Mesenchymal stem cell (in vitro differentiated cells and primary cell): ENCODE measurements around the gene ZBTB38.

Source experiments
- DNase-seq: peaks from one replicate; pipeline ENCODE4 v3.0.0-alpha.2; 2013
- H2AFZ ChIP-seq: one replicate; pipeline ENCODE4 v1.6.1; 2013; ENCODE audit warnings: low read depth, mild to moderate bottlenecking, control low read depth, inconsistent platforms, low read length, moderate library complexity
- H2AK5ac ChIP-seq: 2 replicates; pipeline ENCODE4 v1.6.1; 2013; ENCODE audit warnings: low read length, moderate library complexity, mild to moderate bottlenecking, inconsistent platforms; ENCODE audit not compliant: severe bottlenecking
- H2BK120ac ChIP-seq: one replicate; pipeline ENCODE4 v1.6.1; 2013; ENCODE audit warnings: low read depth, mild to moderate bottlenecking, inconsistent platforms, low read length, moderate library complexity
- H2BK12ac ChIP-seq, 2 experiments: one replicate each; pipeline ENCODE4 v1.6.1; 2013; ENCODE audit warnings: inconsistent platforms in 2 of 2, low read length in 2 of 2, mild to moderate bottlenecking in 2 of 2, moderate library complexity in 2 of 2, control low read depth in 1 of 2
- H2BK15ac ChIP-seq: one replicate; pipeline ENCODE4 v1.6.1; 2013; ENCODE audit warnings: mild to moderate bottlenecking, low read depth, inconsistent platforms; ENCODE audit not compliant: poor library complexity, severe bottlenecking
- H2BK5ac ChIP-seq: 2 replicates; pipeline ENCODE4 v1.6.1; 2013; ENCODE audit warnings: low read depth, mild to moderate bottlenecking, low read length, control low read depth, inconsistent platforms; ENCODE audit not compliant: poor library complexity, severe bottlenecking
- H3K14ac ChIP-seq, 2 experiments: one replicate each; pipeline ENCODE4 v1.6.1; 2013; ENCODE audit warnings: inconsistent platforms in 2 of 2, low read length in 2 of 2, control low read depth in 1 of 2, mild to moderate bottlenecking in 1 of 2, moderate library complexity in 1 of 2
- H3K18ac ChIP-seq, 2 experiments: one replicate each; pipeline ENCODE4 v1.6.1; 2013; ENCODE audit warnings: inconsistent platforms in 2 of 2, low read length in 2 of 2, control low read depth in 1 of 2, low read depth in 1 of 2, mild to moderate bottlenecking in 1 of 2
- H3K23ac ChIP-seq, 2 experiments: one replicate each; pipeline ENCODE4 v1.6.1; 2013; ENCODE audit warnings: inconsistent platforms in 2 of 2, low read length in 2 of 2, mild to moderate bottlenecking in 2 of 2, moderate library complexity in 2 of 2, control low read depth in 1 of 2
- H3K27ac ChIP-seq: 2 replicates; pipeline ENCODE4 v1.5.1; 2013; ENCODE audit warnings: mild to moderate bottlenecking, moderate library complexity, low read length, control low read depth, inconsistent platforms; ENCODE audit not compliant: poor library complexity, severe bottlenecking
- H3K27me3 ChIP-seq, 2 experiments: 2 replicates each; pipeline versions ENCODE4 v1.6.1 to v1.7.0; 2013; ENCODE audit warnings: low read length in 2 of 2, mild to moderate bottlenecking in 2 of 2, moderate library complexity in 2 of 2, control low read depth in 1 of 2, inconsistent platforms in 1 of 2; ENCODE audit not compliant: control insufficient read depth in 1 of 2, insufficient read depth in 1 of 2
- H3K36me3 ChIP-seq, 2 experiments: 2 replicates each; pipeline versions ENCODE4 v1.6.1 to v1.7.0; 2013; ENCODE audit warnings: low read length in 2 of 2, control low read depth in 1 of 2, inconsistent platforms in 1 of 2, low read depth in 1 of 2, mild to moderate bottlenecking in 1 of 2; ENCODE audit not compliant: insufficient read depth in 2 of 2, control insufficient read depth in 1 of 2
- H3K4ac ChIP-seq, 2 experiments: one replicate each; pipeline ENCODE4 v1.6.1; 2013; ENCODE audit warnings: inconsistent platforms in 2 of 2, low read length in 2 of 2, mild to moderate bottlenecking in 2 of 2, moderate library complexity in 2 of 2, control low read depth in 1 of 2, low read depth in 1 of 2
- H3K4me1 ChIP-seq: 2 replicates; pipeline ENCODE4 v1.6.1; 2013; ENCODE audit warnings: low read depth, low read length, control low read depth; ENCODE audit not compliant: control insufficient read depth, insufficient read depth
- H3K4me2 ChIP-seq: 2 replicates; pipeline ENCODE4 v1.6.1; 2013; ENCODE audit warnings: low read length, mild to moderate bottlenecking, inconsistent platforms; ENCODE audit not compliant: poor library complexity, severe bottlenecking
- H3K4me3 ChIP-seq, 2 experiments: 2 replicates each; pipeline versions ENCODE4 v1.5.1 to v1.7.0; 2013; ENCODE audit warnings: low read length in 2 of 2, mild to moderate bottlenecking in 2 of 2, control low read depth in 1 of 2, low read depth in 1 of 2; ENCODE audit not compliant: insufficient read depth in 1 of 2
- H3K79me1 ChIP-seq: replicated peaks from 2 replicates; pipeline ENCODE4 v1.6.1; 2013; ENCODE audit warnings: mild to moderate bottlenecking, control low read depth, low read length, inconsistent platforms; ENCODE audit not compliant: poor library complexity, severe bottlenecking
- H3K9ac ChIP-seq: 2 replicates; pipeline ENCODE4 v1.7.0; 2013; ENCODE audit warnings: mild to moderate bottlenecking, low read length, moderate library complexity
- H3K9me3 ChIP-seq: 2 replicates; pipeline ENCODE4 v1.7.0; 2013; ENCODE audit warnings: mild to moderate bottlenecking, low read length; ENCODE audit not compliant: control insufficient read depth
- H4K8ac ChIP-seq: one replicate; pipeline ENCODE4 v1.6.1; 2013; ENCODE audit warnings: inconsistent platforms, mild to moderate bottlenecking, low read length, moderate library complexity
- H4K91ac ChIP-seq: one replicate; pipeline ENCODE4 v1.6.1; 2013; ENCODE audit warnings: mild to moderate bottlenecking, low read length, inconsistent platforms
- WGBS: methylation state at CpG from one replicate; pipeline ENCODE4 v1.1.7; 2013; ENCODE audit warnings: mixed read lengths; 5-methylcytosine and 5-hydroxymethylcytosine counted together

The ZBTB38 gene

DNA sequence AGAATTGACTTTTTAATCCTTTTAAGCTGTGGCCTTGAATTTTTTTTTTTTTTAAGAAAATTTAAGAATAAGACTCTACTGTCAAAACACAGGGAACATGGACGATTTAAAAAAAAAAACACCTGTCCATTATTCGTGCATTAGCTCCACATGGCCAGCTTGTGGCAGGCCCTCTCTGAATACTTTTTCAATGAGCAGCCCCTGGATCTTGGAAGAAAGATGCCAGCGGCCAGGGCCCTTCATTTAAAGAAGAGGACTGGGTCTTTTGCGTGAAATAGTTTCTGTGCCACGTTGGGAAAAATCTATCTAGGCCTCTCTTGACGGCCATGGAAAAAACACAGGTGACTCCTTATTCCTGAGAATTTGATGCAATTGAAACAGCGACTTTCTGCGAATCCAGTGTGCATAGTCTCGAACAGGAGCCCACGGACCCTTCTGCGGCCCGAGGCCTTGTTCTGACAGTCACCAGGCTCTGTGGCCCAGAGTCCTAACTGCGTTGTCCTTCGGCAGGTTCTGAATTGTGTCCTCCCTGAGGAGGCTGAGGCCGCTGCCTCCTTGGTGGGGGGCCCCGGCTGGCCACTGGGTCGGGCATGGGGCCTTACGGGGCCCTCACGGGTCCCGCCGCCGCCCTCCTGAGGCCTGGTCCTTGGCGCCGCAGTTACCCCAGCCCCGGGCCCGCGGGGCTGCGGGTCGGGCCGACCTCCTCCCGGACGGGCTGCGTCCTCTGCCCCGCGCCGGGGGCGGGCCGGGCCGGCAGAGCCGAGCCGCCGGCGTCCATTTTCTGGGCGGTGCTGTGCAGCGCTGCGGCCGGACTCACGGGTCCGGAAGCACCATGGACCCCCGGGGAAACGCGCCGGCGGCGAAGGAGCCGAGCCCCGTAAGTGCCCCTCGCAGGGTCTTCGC is 33.5 kb downstream of the ZBTB38 start:
- Histone ChIP-seq H3K9me3 (peaks cover 9% of the 10 kb centered on the region), H3K4ac (peak overlapping the region; percentile 19 to 83), H3K18ac (peak overlapping the region; percentile 88 to 93), H3K36me3 (peaks cover 7 to 47% of the 10 kb centered on the region in 2 experiments), H4K91ac (peak overlapping the region; percentile 95), H3K79me1 (peaks cover 16% of the 10 kb centered on the region), H3K27me3 (no peaks in the 10 kb centered on the region), H3K14ac (peak overlapping the region in 1 of 2 experiments; percentile 7), H3K27ac (peak overlapping the region; percentile 63), H3K4me3 (peak overlapping the region; percentile 74 to 79), H3K4me1 (peaks cover 2% of the 10 kb centered on the region), H4K8ac (peak overlapping the region; percentile 9), H2BK5ac (peak overlapping the region; percentile 89), H2AFZ (peak overlapping the region; percentile 96), H2AK5ac (no peak overlapping the region), H2BK12ac (peak overlapping the region in 1 of 2 experiments; percentile 59), H3K4me2 (peak overlapping the region; percentile 36), H3K23ac (peak overlapping the region in 1 of 2 experiments; percentile 91), H2BK120ac (peak overlapping the region; percentile 99), H3K9ac (peak overlapping the region; percentile 96), H2BK15ac (peak overlapping the region; percentile 99)
- DNase-seq: peak; percentile 52
- WGBS: 14% methylated on average over 57 of the region's 59 CpGs

DNA sequence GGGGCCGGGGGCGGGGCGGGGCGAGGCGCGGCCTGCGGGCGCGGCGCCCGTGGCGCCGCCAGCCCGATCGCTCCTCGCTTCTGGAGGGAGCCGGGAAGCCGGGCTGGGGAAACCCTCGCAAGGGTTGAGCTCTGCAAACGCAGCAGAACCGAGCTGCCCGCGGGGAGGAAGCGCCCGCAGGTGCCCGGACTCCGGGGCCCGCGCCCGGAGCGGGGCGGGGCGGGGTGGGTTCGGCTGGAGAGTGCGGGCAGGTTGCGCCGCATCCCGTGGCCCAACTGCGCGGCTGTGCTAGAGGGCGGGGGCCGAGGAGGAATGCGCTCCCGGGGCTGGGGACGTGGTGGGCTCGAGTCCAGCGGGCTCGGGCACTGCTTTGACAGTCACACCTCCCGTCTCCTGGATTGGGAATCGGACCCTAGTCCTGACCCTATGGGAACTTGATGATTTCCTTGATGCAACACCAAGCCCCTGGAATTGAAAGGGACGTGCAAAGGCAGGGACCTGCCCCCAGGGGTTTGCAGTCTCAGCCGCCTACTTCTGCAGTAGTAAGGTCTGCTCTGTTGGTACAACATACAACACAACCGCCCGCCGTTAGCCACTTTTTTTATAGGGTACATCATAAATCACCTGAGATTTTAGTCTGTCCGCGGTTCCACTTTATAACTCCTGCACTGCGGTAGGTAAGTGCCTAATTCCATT is 34.3 kb downstream of the ZBTB38 start:
- peak overlapping the region; percentile 74 to 79 for H3K4me3 ChIP-seq
- H3K9ac ChIP-seq: peak overlapping the region; percentile 96
- peaks cover 3% of the 10 kb centered on the region for H3K9me3 ChIP-seq
- peak overlapping the region; percentile 99 for H2BK15ac ChIP-seq
- DNase-seq: peak; percentile 67
- no peak overlapping the region for H2AK5ac ChIP-seq
- peak overlapping the region in 1 of 2 experiments; percentile 92 for H2BK12ac ChIP-seq
- H3K23ac ChIP-seq: peak overlapping the region in 1 of 2 experiments; percentile 96
- H2BK120ac ChIP-seq: peak overlapping the region; percentile 99
- WGBS: 3% methylated on average over 50 of the region's 58 CpGs
- peaks cover 2% of the 10 kb centered on the region for H3K4me1 ChIP-seq
- peak overlapping the region; percentile 46 for H3K4me2 ChIP-seq
- peak overlapping the region; percentile 61 for H3K27ac ChIP-seq
- H3K36me3 ChIP-seq: peaks cover 7 to 44% of the 10 kb centered on the region in 2 experiments
- peak overlapping the region; percentile 86 for H4K8ac ChIP-seq
- H3K27me3 ChIP-seq: no peaks in the 10 kb centered on the region
- H3K79me1 ChIP-seq: peaks cover 13% of the 10 kb centered on the region
- peak overlapping the region; percentile 88 to 93 for H3K18ac ChIP-seq
- H4K91ac ChIP-seq: peak overlapping the region; percentile 95
- H2AFZ ChIP-seq: peak overlapping the region; percentile 65
- peak overlapping the region; percentile 19 to 96 for H3K4ac ChIP-seq
- peak overlapping the region in 1 of 2 experiments; percentile 93 for H3K14ac ChIP-seq
- peak overlapping the region; percentile 93 for H2BK5ac ChIP-seq

DNA sequence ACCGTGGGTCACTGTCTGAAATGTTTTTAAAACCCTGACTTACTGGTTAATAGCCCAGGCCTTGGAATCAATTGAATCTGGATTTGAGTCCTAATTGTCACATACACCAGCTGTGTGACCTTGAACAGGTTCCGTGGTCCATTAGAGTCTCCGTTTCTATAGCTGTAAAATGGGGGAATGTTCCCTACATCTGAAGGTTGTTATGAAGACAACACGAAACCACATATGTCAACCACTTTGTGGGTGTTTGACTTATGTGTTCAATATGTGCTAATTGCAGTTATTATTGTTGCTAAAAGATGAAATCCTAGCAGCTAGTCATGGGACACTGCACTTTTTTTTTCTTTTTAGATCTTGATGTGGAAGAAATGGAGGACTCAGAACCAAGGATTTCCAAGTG is 35.3 kb downstream of the ZBTB38 start:
- Histone ChIP-seq H3K79me1 (peaks cover 14% of the 10 kb centered on the region), H3K18ac (no peak overlapping the region), H3K27ac (no peak overlapping the region), H3K27me3 (no peaks in the 10 kb centered on the region), H3K4ac (no peak overlapping the region), H3K36me3 (peaks cover 7 to 47% of the 10 kb centered on the region in 2 experiments), H3K4me2 (no peak overlapping the region), H3K4me1 (peaks cover 2% of the 10 kb centered on the region), H2BK15ac (no peak overlapping the region), H2BK12ac (no peak overlapping the region), H2BK5ac (no peak overlapping the region), H3K14ac (no peak overlapping the region), H3K4me3 (peak overlapping the region in 1 of 2 experiments; percentile 79), H3K9ac (peak overlapping the region; percentile 96), H4K91ac (no peak overlapping the region), H3K9me3 (peaks cover 3% of the 10 kb centered on the region), H3K23ac (no peak overlapping the region), H4K8ac (no peak overlapping the region), H2BK120ac (no peak overlapping the region), H2AFZ (no peak overlapping the region), H2AK5ac (no peak overlapping the region)
- DNase-seq: no peak
- WGBS: 90% methylated on average over 4 of the region's 4 CpGs

DNA sequence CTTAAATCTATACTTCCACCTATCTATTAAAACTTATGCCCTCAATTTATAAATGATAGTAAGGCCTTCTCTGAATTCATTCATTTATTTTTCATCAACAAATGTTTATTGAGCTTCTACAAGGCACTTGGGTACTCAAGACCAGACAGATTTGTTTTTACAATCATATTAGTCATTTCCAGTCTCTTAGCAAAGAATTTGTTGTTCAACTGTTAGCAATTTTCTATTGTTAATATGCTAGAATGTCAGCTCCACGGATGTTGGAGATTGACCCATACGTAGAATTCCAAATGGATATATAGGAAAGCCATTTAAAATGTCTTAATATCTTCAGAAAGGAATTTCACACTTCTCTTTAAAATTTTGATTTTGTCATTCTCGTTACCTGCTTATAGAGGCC is 36.7 kb downstream of the ZBTB38 start:
- Histone ChIP-seq H3K4me1 (peaks cover 2% of the 10 kb centered on the region), H3K14ac (no peak overlapping the region), H2AK5ac (no peak overlapping the region), H4K91ac (no peak overlapping the region), H3K79me1 (peaks cover 18% of the 10 kb centered on the region), H3K27me3 (no peaks in the 10 kb centered on the region), H3K4me2 (no peak overlapping the region), H2BK15ac (no peak overlapping the region), H2BK5ac (no peak overlapping the region), H3K4ac (no peak overlapping the region), H3K23ac (no peak overlapping the region), H3K9me3 (peaks cover 3% of the 10 kb centered on the region), H3K4me3 (peak overlapping the region in 1 of 2 experiments; percentile 79), H3K27ac (no peak overlapping the region), H3K9ac (peak overlapping the region; percentile 78), H2AFZ (no peak overlapping the region), H2BK120ac (no peak overlapping the region), H3K18ac (no peak overlapping the region), H3K36me3 (peaks cover 7 to 60% of the 10 kb centered on the region in 2 experiments), H4K8ac (no peak overlapping the region), H2BK12ac (no peak overlapping the region)
- WGBS: no CpG with 5 or more reads among the region's 3 CpGs
- peak; percentile 65 for DNase-seq
